Measurements from ENCODE around the gene OXSR1.

The OXSR1 gene

DNA sequence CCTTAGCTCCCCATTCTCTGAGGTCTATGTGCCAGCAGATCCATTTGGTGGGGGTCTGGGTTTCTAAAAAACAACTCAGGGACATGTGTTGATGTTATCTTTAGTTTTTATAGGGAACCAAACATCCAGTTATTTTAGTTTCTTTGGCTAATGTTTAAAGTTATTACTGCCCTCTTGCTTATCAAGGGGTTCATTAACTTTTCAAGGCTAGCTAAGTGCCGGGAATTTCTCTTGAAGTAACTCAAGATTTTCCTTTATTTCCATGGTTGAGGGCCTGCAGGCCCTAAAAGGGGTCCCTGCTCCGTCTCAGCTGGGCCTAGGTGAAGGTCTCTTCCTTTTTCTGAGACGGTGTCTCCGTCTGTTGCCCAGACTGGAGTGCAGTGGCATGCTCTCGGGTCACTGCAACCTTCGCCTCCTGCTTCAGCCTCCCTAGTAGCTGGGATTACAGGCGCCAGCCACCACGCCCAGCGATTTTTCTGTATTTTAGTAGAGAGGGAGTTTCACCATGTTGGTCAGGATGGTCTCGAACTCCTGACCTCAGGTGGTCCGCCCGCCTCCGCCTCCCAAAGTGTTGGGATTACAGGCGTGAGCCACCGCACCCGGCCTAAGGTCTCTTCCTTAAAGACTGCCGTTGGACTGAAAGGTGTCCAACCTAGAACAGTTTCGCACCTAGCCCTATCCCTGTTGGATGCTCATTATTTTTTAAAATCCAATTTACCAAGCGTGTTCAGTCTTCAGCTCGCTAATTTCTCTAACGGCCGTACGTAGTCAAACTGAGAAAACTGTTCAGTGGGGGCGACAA lies 1.3 kb upstream of the OXSR1 start:
- no peak for DNase-seq

- no peak for DNase-seq
Observed at GRCh38 chr3:38164643-38164951, 740 bp upstream of the OXSR1 start.

DNA sequence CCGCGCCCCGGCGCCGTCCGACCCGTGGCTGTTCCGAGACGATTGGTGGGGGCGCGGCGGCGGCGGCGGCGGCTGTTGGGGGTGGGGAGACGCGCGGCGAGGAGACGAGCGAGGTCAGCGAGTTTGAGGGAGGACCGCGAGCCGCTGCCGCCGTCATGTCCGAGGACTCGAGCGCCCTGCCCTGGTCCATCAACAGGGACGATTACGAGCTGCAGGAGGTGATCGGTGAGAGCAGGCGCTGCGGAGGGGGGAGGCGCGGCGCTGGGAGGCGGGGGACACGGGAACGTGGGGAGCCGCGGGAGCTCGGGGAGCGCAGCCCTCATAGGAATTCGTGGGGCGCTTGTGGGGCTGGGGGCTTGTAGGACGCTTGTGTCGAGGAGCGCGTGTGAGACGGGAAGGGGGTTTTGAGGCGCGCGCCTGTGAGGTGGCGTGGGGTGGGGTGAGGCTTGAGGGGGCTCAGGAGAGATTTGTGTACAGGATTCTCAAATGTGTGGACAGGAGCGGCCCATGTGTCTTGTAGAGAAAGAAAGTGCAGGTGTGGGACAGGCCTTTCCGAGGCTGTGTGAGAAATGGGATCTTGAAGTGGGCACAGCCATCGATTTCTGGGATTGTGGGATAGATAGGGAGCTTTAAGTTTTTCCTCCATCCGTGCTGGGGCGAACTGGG lies 518 bp downstream of the OXSR1 start:
- peak in 25 of 56 donors; percentile 3 to 87 (median 54) for DNase-seq

- no peak for DNase-seq
Observed at GRCh38 chr3:38167591-38167990, 2.3 kb downstream of the OXSR1 start.

DNA sequence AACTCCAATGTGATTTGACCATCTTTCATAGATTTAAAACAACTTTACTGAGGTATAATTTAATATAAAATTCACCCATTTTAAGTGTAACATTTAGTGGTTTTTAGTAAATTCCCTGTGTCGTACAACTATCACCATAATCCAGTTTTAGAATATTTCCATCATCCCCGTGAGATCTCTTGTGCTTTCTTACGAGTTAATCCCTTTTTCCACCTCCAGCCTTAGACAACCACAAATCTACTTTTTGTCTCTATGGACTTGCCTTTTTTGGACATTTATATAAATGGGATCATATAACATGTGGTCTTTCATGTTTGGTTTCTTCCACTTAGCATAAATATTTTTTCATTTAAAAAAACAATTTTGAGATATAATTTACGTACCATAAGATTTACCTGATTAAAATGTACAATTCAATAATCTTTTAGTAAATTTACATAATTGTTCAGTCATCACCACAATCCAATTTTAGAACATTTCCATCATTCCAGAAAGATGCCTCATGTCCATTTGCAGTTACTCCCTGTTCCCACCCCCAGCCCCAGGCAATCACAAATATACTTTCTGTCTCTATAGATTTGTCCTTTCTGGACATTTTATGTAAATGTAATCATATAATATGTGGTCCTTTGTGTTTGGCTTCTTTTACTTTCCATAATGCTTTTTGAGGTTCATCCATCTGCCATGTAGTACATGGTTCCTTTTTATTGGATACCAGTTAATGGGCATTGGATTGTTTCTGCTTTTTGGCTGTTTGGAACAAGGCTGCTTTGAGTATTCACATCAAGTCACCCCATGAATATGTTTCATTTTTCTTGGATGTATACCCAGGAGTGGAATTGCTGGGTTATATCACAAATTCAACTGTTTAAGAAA lies 3.1 kb downstream of the OXSR1 start:
- DNase-seq, result no peak

- DNase-seq, result no peak
Observed at GRCh38 chr3:38169027-38169317, 3.6 kb downstream of the OXSR1 start.

DNA sequence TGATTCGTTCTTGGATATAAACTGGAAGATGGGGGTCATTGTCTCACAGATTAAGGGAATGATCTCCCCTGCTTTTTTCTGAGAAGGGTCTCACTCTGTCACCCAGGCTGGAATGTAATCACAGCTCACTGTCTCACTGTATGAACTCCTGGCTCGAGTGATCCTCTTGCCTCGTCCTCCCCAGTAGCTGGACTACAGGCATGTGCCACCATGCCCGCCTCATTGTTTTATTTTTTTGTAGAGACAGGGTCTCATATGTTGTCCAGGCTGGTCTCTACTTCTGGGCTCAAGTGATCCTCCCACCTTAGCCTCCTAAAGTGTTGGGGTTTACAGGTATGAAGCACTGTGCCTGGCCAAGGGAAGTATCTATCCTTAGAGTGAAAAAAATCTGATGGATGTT lies 5.4 kb downstream of the OXSR1 start:
- no peak for DNase-seq

DNA sequence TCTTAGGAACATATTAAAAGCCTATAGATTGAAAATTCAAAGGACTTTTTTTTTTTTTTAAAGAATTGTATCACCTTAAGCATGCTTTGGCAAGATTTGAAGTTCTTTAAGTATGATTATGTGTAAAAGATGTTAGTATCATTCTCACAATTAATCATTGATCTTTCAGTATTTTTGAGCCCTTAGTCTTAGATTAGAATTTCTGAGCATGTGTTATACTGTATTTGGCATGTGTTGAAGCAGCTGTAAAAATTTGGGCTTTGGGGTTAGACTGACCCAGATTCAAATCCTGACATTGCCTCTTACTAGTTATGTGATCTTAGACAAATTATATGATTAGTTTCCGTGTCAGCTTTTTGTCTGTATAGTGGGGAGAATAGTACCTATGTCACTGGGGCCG lies 6.3 kb downstream of the OXSR1 start:
- DNase-seq, result no peak

DNA sequence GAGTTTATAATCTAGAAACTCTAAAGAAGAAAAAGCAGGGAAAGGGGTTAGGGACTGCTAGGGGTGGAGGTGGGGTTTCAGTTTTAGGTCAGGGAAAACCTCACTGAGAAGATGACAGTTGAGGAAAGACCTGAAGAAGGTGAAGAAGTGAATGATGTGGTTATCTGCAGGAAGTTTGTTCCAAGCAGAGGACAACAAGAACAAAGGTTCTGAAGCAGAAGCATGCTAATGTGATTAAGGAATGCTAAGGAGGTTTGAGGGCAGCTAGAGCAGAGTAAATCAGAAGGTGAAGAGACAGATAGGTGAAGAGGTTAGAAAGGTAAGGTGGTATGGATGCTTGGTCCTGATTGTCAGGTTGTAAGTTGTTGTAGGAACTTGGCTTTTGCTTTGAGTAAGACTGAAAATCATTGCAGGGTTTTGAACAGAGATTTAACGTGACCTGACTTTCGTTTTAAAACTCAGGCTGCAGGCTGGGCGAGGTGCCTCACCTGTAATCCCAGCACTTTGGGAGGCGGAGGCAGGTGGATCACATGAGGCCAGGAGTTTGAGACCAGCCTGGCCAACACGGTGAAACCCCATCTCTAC lies 8.6 kb downstream of the OXSR1 start:
- no peak for DNase-seq

DNA sequence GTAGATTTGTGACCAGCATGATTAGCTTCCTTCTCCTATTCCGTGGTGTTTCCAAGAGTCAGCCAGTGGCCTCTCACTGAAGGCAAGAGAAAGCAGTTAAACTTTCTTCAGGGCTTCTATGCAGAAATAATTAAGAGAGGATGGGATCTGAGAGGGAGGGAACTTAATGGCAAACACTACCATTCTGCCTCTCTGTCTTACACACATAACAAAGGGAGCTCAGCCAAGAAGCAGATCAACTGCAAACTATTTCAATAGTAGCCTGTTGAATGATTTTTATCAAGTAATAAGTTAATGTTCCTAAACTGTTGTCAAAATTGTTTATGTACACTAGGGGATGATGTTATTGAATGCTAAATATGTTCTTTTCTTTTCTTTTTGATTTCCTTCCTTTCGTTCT lies 11.8 kb downstream of the OXSR1 start:
- no peak for DNase-seq

DNA sequence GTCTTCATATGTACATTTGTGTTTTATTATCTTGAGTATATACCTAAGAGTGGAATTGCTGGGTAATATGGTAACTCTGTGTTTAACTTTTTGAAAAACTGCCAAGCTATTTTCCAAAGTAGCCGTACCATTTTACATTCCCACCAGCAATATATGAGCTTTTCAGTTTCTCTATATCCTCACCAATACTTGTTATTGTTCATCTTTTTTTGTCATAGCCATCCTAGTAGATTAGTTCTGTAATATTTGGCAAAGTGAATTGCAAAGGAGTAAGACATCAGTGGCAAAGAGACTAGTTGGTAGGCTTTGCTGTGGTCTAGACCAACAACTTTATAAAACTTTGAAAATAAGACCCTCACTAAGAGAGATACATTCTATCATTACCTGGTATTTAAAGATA lies 21.4 kb downstream of the OXSR1 start:
- no peak for DNase-seq

- DNase-seq, result no peak
Observed at GRCh38 chr3:38190481-38190881, 25.1 kb downstream of the OXSR1 start.

GRCh38 chr3:38202931-38203330 lies 37.6 kb downstream of the OXSR1 start:
- DNase-seq, result peak in 8 of 56 donors; percentile 1 to 16 (median 2)

GRCh38 chr3:38203690-38204089 lies 38.4 kb downstream of the OXSR1 start:
- no peak for DNase-seq

- DNase-seq, result no peak
Observed at GRCh38 chr3:38204599-38205471, 39.5 kb downstream of the OXSR1 start.

DNA sequence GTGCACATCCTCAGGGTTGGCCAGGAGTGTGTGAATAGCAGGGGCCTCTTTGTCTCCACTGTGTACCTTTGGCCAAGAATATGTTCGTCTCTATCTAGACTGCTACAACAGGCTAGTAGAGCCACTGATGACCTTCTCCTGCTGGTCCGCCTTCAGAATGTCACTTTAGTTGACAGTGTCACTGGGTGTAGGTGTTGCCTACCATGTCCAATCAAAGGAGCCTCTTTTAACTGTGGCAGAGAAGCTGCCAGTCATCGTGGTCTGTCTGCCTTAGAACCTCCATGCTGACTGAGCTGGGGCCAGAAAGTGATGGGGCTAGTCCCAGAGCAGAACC lies 40.1 kb downstream of the OXSR1 start:
- no peak for DNase-seq

DNA sequence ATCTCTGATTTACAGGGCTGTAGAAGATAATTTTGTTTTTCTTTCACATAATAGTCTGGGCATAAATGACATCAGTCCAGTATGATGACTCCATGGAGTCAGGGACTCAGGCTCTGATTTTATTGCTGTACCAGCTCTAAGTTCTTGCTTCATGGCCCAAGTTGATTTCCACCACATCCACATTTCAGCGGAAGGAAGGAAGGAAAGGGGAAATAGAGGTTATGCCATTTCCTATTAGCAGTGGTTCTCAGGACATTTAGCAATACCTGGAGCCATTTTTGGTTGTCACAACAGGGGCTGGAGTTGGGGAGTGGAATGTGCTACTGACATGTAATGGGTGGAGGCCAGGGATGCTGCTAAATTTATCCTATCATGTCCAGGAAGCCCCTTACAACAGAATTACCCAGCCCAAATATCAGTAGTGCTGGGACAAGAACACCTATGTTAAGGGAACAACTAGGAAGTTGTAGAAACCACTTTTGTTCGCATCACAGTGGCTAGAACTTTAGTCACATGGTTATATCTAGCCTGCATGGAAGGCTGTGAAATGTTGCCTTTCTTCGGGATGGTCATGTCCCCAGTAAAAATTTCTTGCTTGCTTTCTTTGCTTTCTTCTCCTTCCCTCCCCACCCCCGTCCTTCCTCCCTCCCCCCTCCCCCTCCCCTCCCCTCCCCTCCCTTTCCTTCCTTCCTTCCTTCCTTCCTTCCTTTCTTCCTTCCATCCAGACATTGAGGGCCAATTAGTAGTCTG lies 42.1 kb downstream of the OXSR1 start:
- DNase-seq, result no peak

- DNase-seq, result no peak
Observed at GRCh38 chr3:38210141-38210757, 44.9 kb downstream of the OXSR1 start.

DNA sequence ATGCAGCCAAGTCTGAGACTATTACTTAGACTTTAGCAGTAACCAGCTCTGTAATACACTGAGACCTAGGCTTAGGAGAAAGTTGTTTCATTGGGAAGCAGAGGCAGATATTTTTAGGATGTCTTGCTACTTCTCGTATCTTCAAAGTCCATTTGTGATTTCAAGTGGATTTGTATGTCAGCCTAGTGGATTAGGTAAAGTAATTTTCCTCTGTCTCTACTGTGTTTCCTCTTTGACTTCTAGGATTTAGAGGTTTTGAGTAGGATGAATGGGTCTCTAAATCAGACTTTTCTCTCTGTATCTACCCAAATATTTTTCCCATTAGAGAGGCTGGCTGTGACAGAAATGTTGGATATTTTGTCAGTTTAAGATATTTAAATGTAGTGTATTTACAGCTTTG lies 46.8 kb downstream of the OXSR1 start:
- DNase-seq, result no peak

GRCh38 chr3:38214560-38214959 lies 49.2 kb downstream of the OXSR1 start:
- no peak for DNase-seq

All from amygdala (tissue), 56 donors.